IPS DF 6.9 (cell line): Measurements from ENCODE around the gene PLD3.

Experiments used
- DNase-seq: peaks from one replicate; pipeline ENCODE4 v3.0.0-alpha.2; 2013; ENCODE audit warnings: low read depth, low spot score
- H3K27ac ChIP-seq: one replicate; pipeline ENCODE4 v1.5.1; 2013; ENCODE audit warnings: low read length, control low read depth
- H3K27me3 ChIP-seq: 2 replicates; pipeline ENCODE4 v1.6.1; 2013; ENCODE audit warnings: mild to moderate bottlenecking, low read length; ENCODE audit not compliant: control insufficient read depth, insufficient read depth
- H3K36me3 ChIP-seq: 2 replicates; pipeline ENCODE4 v1.6.1; 2013; ENCODE audit warnings: low read length; ENCODE audit not compliant: control insufficient read depth, insufficient read depth
- H3K4me1 ChIP-seq: 2 replicates; pipeline ENCODE4 v1.6.1; 2013; ENCODE audit warnings: low read length; ENCODE audit not compliant: control insufficient read depth, insufficient read depth
- H3K4me3 ChIP-seq: 2 replicates; pipeline ENCODE4 v1.5.1; 2013; ENCODE audit warnings: mild to moderate bottlenecking, low read length
- H3K9me3 ChIP-seq: 2 replicates; pipeline ENCODE4 v1.6.1; 2013; ENCODE audit warnings: low read length, inconsistent platforms; ENCODE audit not compliant: control insufficient read depth, insufficient read depth
- WGBS: extraction: QIAGEN DNeasy Blood & Tissue Kit; methylation state at CpG from one replicate; pipeline ENCODE4 v1.1.7; 2013; ENCODE audit warnings: mixed read lengths, missing lambda C conversion rate; ENCODE audit not compliant: insufficient read length, insufficient coverage; 5-methylcytosine and 5-hydroxymethylcytosine counted together

Gene PLD3

GRCh38 chr19:40314656-40315055 is 33.8 kb upstream of the PLD3 start:
- Histone ChIP-seq H3K36me3 (no peaks in the 10 kb centered on the region), H3K4me3 (no peak overlapping the region), H3K27ac (no peak overlapping the region), H3K9me3 (no peaks in the 10 kb centered on the region), H3K27me3 (no peaks in the 10 kb centered on the region), H3K4me1 (no peaks in the 10 kb centered on the region)
- WGBS: no CpG with 5 or more reads among the region's 2 CpGs
- no peak for DNase-seq

- H3K4me1 ChIP-seq: no peaks in the 10 kb centered on the region
- WGBS: no CpG with 5 or more reads among the region's 5 CpGs
- no peaks in the 10 kb centered on the region for H3K9me3 ChIP-seq
- no peak overlapping the region for H3K4me3 ChIP-seq
- DNase-seq: no peak
- no peaks in the 10 kb centered on the region for H3K27me3 ChIP-seq
- no peaks in the 10 kb centered on the region for H3K36me3 ChIP-seq
- no peak overlapping the region for H3K27ac ChIP-seq
These were observed 32.6 kb upstream of the PLD3 start for GRCh38 chr19:40315812-40316470.

GRCh38 chr19:40317338-40317737 is 31.2 kb upstream of the PLD3 start:
- no peak for DNase-seq
- no peak overlapping the region for H3K27ac ChIP-seq
- H3K4me3 ChIP-seq: no peak overlapping the region
- no peaks in the 10 kb centered on the region for H3K9me3 ChIP-seq
- H3K36me3 ChIP-seq: peaks cover 12% of the 10 kb centered on the region
- no peaks in the 10 kb centered on the region for H3K27me3 ChIP-seq
- no CpG with 5 or more reads among the region's 7 CpGs for WGBS
- no peaks in the 10 kb centered on the region for H3K4me1 ChIP-seq

GRCh38 chr19:40320558-40320935 is 27.9 kb upstream of the PLD3 start:
- peaks cover 21% of the 10 kb centered on the region for H3K36me3 ChIP-seq
- no peak overlapping the region for H3K4me3 ChIP-seq
- no peak overlapping the region for H3K27ac ChIP-seq
- no peak for DNase-seq
- no peaks in the 10 kb centered on the region for H3K4me1 ChIP-seq
- H3K27me3 ChIP-seq: no peaks in the 10 kb centered on the region
- H3K9me3 ChIP-seq: no peaks in the 10 kb centered on the region
- WGBS: no CpG with 5 or more reads among the region's 7 CpGs

- no peak for DNase-seq
- H3K9me3 ChIP-seq: no peaks in the 10 kb centered on the region
- no peak overlapping the region for H3K4me3 ChIP-seq
- H3K36me3 ChIP-seq: peaks cover 26% of the 10 kb centered on the region
- H3K27me3 ChIP-seq: no peaks in the 10 kb centered on the region
- whole genome bisulfite sequencing: no CpG with 5 or more reads among the region's 18 CpGs
- no peaks in the 10 kb centered on the region for H3K4me1 ChIP-seq
- no peak overlapping the region for H3K27ac ChIP-seq
These were observed 27.4 kb upstream of the PLD3 start for GRCh38 chr19:40321076-40321475.

- H3K27ac ChIP-seq: no peak overlapping the region
- WGBS: no CpG with 5 or more reads among the region's 27 CpGs
These were observed 26.8 kb upstream of the PLD3 start for GRCh38 chr19:40321566-40322270.

GRCh38 chr19:40322271-40322610 is 26.3 kb upstream of the PLD3 start:
- no peaks in the 10 kb centered on the region for H3K27me3 ChIP-seq
- H3K36me3 ChIP-seq: peaks cover 32% of the 10 kb centered on the region
- no peak overlapping the region for H3K4me3 ChIP-seq
- H3K4me1 ChIP-seq: no peaks in the 10 kb centered on the region
- WGBS: no CpG with 5 or more reads among the region's 7 CpGs
- no peak for DNase-seq
- no peak overlapping the region for H3K27ac ChIP-seq
- no peaks in the 10 kb centered on the region for H3K9me3 ChIP-seq

More at GRCh38 chr19:40321566-40322270, 26.8 kb upstream of the PLD3 start:
- Histone ChIP-seq H3K36me3 (peaks cover 32% of the 10 kb centered on the region), H3K9me3 (no peaks in the 10 kb centered on the region), H3K4me1 (no peaks in the 10 kb centered on the region), H3K4me3 (no peak overlapping the region), H3K27me3 (no peaks in the 10 kb centered on the region)
- DNase-seq: no peak

GRCh38 chr19:40322951-40323615 is 25.4 kb upstream of the PLD3 start:
- Histone ChIP-seq H3K9me3 (no peaks in the 10 kb centered on the region), H3K4me1 (no peaks in the 10 kb centered on the region), H3K27ac (no peak overlapping the region), H3K27me3 (no peaks in the 10 kb centered on the region), H3K4me3 (no peak overlapping the region), H3K36me3 (peaks cover 38% of the 10 kb centered on the region)
- no CpG with 5 or more reads among the region's 15 CpGs for WGBS
- no peak for DNase-seq

- no peaks in the 10 kb centered on the region for H3K4me1 ChIP-seq
- H3K36me3 ChIP-seq: peaks cover 44% of the 10 kb centered on the region
- H3K27ac ChIP-seq: no peak overlapping the region
- no peak for DNase-seq
- no CpG with 5 or more reads among the region's 13 CpGs for WGBS
- H3K4me3 ChIP-seq: no peak overlapping the region
- H3K9me3 ChIP-seq: no peaks in the 10 kb centered on the region
- no peaks in the 10 kb centered on the region for H3K27me3 ChIP-seq
These were observed 24.8 kb upstream of the PLD3 start for GRCh38 chr19:40323705-40324104.

- H3K4me3 ChIP-seq: no peak overlapping the region
- H3K36me3 ChIP-seq: peaks cover 50% of the 10 kb centered on the region
These were observed 22.3 kb upstream of the PLD3 start for GRCh38 chr19:40326201-40326600.

More at GRCh38 chr19:40326201-40326600, 22.3 kb upstream of the PLD3 start:
- H3K27ac ChIP-seq: no peak overlapping the region
- DNase-seq: no peak
- H3K4me1 ChIP-seq: no peaks in the 10 kb centered on the region
- no peaks in the 10 kb centered on the region for H3K27me3 ChIP-seq
- no peaks in the 10 kb centered on the region for H3K9me3 ChIP-seq
- no CpG with 5 or more reads among the region's 14 CpGs for WGBS
